HEK293 (cell line): ENCODE data around the gene ARNT2.
A peak's percentile ranks its signal among the peaks of the same experiment; 100 is the strongest.

Experiments
- CTCF ChIA-PET: fragments of 350-600 bp; formaldehyde crosslinking; extraction: SDS; loops from one replicate; lab custom pipeline; 2021; ENCODE audit warnings: antibody characterized with exemption; lab: Yijun Ruan, JAX
- POLR2A ChIA-PET: fragments of 300-600 bp; formaldehyde crosslinking; extraction: SDS; loops from one replicate; lab custom pipeline; 2020; ENCODE audit warnings: antibody characterized with exemption, inconsistent platforms; lab: Yijun Ruan, JAX
- H3K27ac ChIP-seq: fragments of 200-500 bp; sonication (Bioruptor generic); 2 replicates; pipeline ENCODE4 v1.5.1; 2014; ENCODE audit warnings: low read depth, low read length, control low read depth, inconsistent platforms; ENCODE audit errors: extremely low read depth
- H3K36me3 ChIP-seq, 2 experiments: fragments of 200-500 bp in 1 of 2; sonication (Bioruptor generic) in 1 of 2; 1 replicate in 1 of 2; 2 replicates in 1 of 2; pipeline ENCODE4 v1.5.1; 2014 to 2017; ENCODE audit warnings: inconsistent platforms in 2 of 2, low read length in 2 of 2; ENCODE audit not compliant: control insufficient read depth in 2 of 2, insufficient read depth in 1 of 2
- H3K4me1 ChIP-seq: fragments of 200-500 bp; sonication (Bioruptor generic); 2 replicates; pipeline ENCODE4 v1.5.1; 2014; ENCODE audit warnings: mild to moderate bottlenecking, low read length, inconsistent platforms; ENCODE audit not compliant: control insufficient read depth, insufficient read depth
- H3K4me3 ChIP-seq: 2 replicates; pipeline ENCODE4 v1.5.1; 2011; ENCODE audit warnings: low read depth, mild to moderate bottlenecking, control low read depth, low read length, moderate library complexity
- H3K9me3 ChIP-seq: fragments of 200-500 bp; sonication (Bioruptor generic); 2 replicates; pipeline ENCODE4 v1.5.1; 2014; ENCODE audit warnings: low read depth, low read length, inconsistent platforms; ENCODE audit not compliant: control insufficient read depth, insufficient read depth
- HOXA7 ChIP-seq: sonication (generic); formaldehyde crosslinking; IDR thresholded peaks from 2 replicates; pipeline ENCODE4 v1.8.1; 2022; ENCODE audit warnings: missing genetic modification reagents, borderline replicate concordance
- PRDM10 ChIP-seq: fragments of 450-650 bp; formaldehyde crosslinking; IDR thresholded peaks from 2 replicates; pipeline ENCODE4 v1.5.1; 2016; ENCODE audit warnings: missing biosample characterization, missing genetic modification characterization
- ZBTB17 ChIP-seq: fragments of 450-650 bp; formaldehyde crosslinking; IDR thresholded peaks from 2 replicates; pipeline ENCODE4 v1.5.1; 2016; ENCODE audit warnings: missing biosample characterization, missing genetic modification characterization
- ZBTB49 ChIP-seq: fragments of 450-650 bp; formaldehyde crosslinking; IDR thresholded peaks from 2 replicates; pipeline ENCODE4 v1.5.1; 2016; ENCODE audit warnings: missing biosample characterization, missing genetic modification characterization, low read depth
- ZEB2 ChIP-seq: fragments of 450-650 bp; formaldehyde crosslinking; IDR thresholded peaks from 2 replicates; pipeline ENCODE4 v1.5.1; 2016; ENCODE audit warnings: missing biosample characterization, missing genetic modification characterization
- ZIC2 ChIP-seq: fragments of 450-650 bp; formaldehyde crosslinking; IDR thresholded peaks from 2 replicates; pipeline ENCODE4 v1.5.1; 2016; ENCODE audit warnings: missing biosample characterization, missing genetic modification characterization
- ZNF121 ChIP-seq: fragments of 450-650 bp; formaldehyde crosslinking; IDR thresholded peaks from 2 replicates; pipeline ENCODE4 v1.5.1; 2016; ENCODE audit warnings: missing biosample characterization, missing genetic modification characterization
- ZNF138 ChIP-seq: fragments of 450-650 bp; formaldehyde crosslinking; IDR thresholded peaks from 2 replicates; pipeline ENCODE4 v1.5.1; 2016; ENCODE audit warnings: missing biosample characterization, missing genetic modification characterization, borderline replicate concordance
- ZNF211 ChIP-seq: fragments of 450-650 bp; formaldehyde crosslinking; IDR thresholded peaks from 2 replicates; pipeline ENCODE4 v1.5.1; 2016; ENCODE audit warnings: low read depth, missing biosample characterization, missing genetic modification characterization
- ZNF292 ChIP-seq: fragments of 450-650 bp; formaldehyde crosslinking; IDR thresholded peaks from 2 replicates; pipeline ENCODE4 v1.5.1; 2016; ENCODE audit warnings: low read depth, missing biosample characterization, missing genetic modification characterization, borderline replicate concordance
- ZNF311 ChIP-seq: fragments of 450-650 bp; formaldehyde crosslinking; IDR thresholded peaks from 2 replicates; pipeline ENCODE4 v1.5.1; 2017; ENCODE audit warnings: missing biosample characterization, missing genetic modification characterization, borderline replicate concordance
- ZNF350 ChIP-seq: fragments of 450-650 bp; formaldehyde crosslinking; IDR thresholded peaks from 2 replicates; pipeline ENCODE4 v1.5.0; 2017; ENCODE audit warnings: missing biosample characterization, mild to moderate bottlenecking, missing genetic modification characterization
- ZNF398 ChIP-seq: fragments of 450-650 bp; formaldehyde crosslinking; IDR thresholded peaks from 2 replicates; pipeline ENCODE4 v1.5.1; 2017; ENCODE audit warnings: missing biosample characterization, missing genetic modification characterization
- ZNF449 ChIP-seq: fragments of 450-650 bp; formaldehyde crosslinking; IDR thresholded peaks from 2 replicates; pipeline ENCODE4 v1.5.1; 2017; ENCODE audit warnings: missing biosample characterization, mild to moderate bottlenecking, missing genetic modification characterization, moderate library complexity
- ZNF600 ChIP-seq: fragments of 450-650 bp; formaldehyde crosslinking; IDR thresholded peaks from 2 replicates; pipeline ENCODE4 v1.5.1; 2016; ENCODE audit warnings: missing biosample characterization, missing genetic modification characterization
- ZNF707 ChIP-seq: fragments of 450-650 bp; formaldehyde crosslinking; IDR thresholded peaks from 2 replicates; pipeline ENCODE4 v1.5.1; 2016; ENCODE audit warnings: missing biosample characterization, missing genetic modification characterization
- ZNF747 ChIP-seq: fragments of 450-650 bp; formaldehyde crosslinking; IDR thresholded peaks from 2 replicates; pipeline ENCODE4 v1.5.1; 2016; ENCODE audit warnings: missing biosample characterization, missing genetic modification characterization
- ZSCAN30 ChIP-seq: fragments of 450-650 bp; IDR thresholded peaks from 2 replicates; pipeline ENCODE4 v1.5.1; 2018; ENCODE audit warnings: missing biosample characterization, mild to moderate bottlenecking, missing genetic modification characterization, moderate library complexity

Gene ARNT2

DNA sequence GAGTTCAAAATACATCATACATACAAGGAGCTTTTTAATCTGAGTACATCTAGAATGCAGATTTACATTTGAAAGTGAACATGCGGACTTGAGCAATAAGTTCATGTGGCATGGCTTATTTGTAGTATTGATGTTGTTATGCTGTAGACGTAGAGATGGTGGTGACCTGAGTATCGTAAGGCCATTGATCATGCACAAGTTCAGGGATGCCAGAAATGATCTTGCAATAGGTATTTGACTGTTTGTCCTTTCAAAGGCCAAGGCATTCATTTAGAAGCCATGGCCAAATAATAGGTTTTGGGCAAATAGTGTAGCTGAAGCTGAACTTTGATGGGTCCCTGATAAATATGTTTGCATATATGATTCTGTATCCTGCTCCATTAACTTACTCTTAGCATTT, 35.0 kb downstream of the ARNT2 start:
- CTCF ChIA-PET = interaction anchor here (0.7 to 0.8 kb wide), 3 partner anchors 338 to 827 kb away, joined by 3 to 4 read pairs (median 3); partner anchors contain the start of gene CEMIP
- Histone ChIP-seq H3K27ac (no peak overlapping the region), H3K36me3 (no peaks in the 10 kb centered on the region), H3K4me1 (no peaks in the 10 kb centered on the region), H3K9me3 (no peaks in the 10 kb centered on the region), H3K4me3 (no peak overlapping the region)
- TF ChIP-seq ZNF747 (tag by site-specific recombination) (no peak), ZBTB17 (tag by site-specific recombination) (peak; percentile 84)
- POLR2A ChIA-PET = no interaction called here

DNA sequence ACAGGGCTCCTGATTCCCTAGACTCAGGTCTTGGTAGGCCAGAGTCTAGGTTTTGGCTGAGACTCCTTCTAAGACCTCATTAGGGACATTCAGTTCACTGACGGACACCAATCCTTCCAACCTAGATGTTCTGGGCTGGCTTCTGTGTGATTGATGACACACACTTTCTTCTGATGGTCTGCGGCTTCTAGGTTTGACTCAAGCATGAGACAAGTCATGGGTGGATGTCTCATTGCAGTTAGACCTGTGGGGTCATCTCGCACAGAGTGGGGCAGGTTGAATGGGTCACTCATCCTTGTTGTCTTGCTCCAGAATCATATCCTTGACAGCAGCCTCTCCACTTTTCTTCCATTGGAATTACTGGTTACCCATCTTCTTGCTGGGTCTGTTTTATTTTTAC, 35.8 kb downstream of the ARNT2 start:
- TF ChIP-seq ZNF121 (tag by site-specific recombination) (no peak), HOXA7 (CRISPR knock-in tag) (no peak), ZNF311 (tag by site-specific recombination) (no peak), ZNF747 (tag by site-specific recombination) (no peak), ZSCAN30 (no peak)
- TF ChIP-seq, all 188 proteins: peak for 0
- no peaks in the 10 kb centered on the region for H3K4me1 ChIP-seq
- POLR2A ChIA-PET = no interaction called here
- H3K9me3 ChIP-seq = no peaks in the 10 kb centered on the region
- H3K27ac ChIP-seq = no peak overlapping the region
- no peaks in the 10 kb centered on the region; a peak in 1 of 3 replicates for H3K36me3 ChIP-seq
- H3K4me3 ChIP-seq = no peak overlapping the region
- CTCF ChIA-PET = no interaction called here

DNA sequence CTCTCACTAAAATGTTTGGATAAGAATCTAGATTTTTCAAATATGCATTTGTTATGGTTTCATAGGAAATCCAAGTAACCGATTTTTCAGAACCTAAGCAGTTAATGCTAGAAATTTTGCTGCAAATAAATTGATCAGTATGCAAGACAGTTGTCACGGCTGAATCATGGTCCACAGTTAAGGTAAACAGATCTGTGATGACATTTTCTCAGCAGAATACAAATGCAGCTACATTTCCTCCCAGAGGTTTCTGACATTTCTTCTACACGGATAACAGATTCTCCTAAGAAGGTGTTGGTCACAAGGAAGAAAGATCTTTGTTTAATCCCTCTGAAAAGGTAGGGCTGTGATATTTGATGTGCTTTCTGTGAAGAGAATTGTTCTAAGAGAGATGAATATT, 36.9 kb downstream of the ARNT2 start:
- H3K4me3 ChIP-seq = no peak overlapping the region
- no peaks in the 10 kb centered on the region for H3K9me3 ChIP-seq
- no peak for TF ChIP-seq ZNF211
- no peak for TF ChIP-seq ZBTB49 (tag by site-specific recombination)
- TF ChIP-seq ZNF398 (tag by site-specific recombination) = no peak
- TF ChIP-seq ZNF707 (tag by site-specific recombination) = no peak
- TF ChIP-seq ZNF350 = no peak
- no peak for TF ChIP-seq ZIC2 (tag by site-specific recombination)
- TF ChIP-seq ZEB2 = no peak
- TF ChIP-seq ZBTB17 (tag by site-specific recombination) = no peak
- TF ChIP-seq ZNF449 (tag by site-specific recombination) = no peak
- TF ChIP-seq PRDM10 = no peak
- TF ChIP-seq ZNF292 = no peak
- no peak for TF ChIP-seq ZNF138
- TF ChIP-seq ZNF600 = no peak
- no peaks in the 10 kb centered on the region; a peak in 1 of 3 replicates for H3K36me3 ChIP-seq
- ChIA-PET POLR2A (no interaction called here), CTCF (interaction anchor here (0.6 to 2.2 kb wide), 2 partner anchors 14 to 47 kb away, joined by 3 to 9 read pairs; no protein-coding TSS in a partner anchor)
- H3K4me1 ChIP-seq = no peaks in the 10 kb centered on the region
- H3K27ac ChIP-seq = no peak overlapping the region
